Motor neuron (in vitro differentiated cells): ENCODE measurements around the gene SRRD. TPM values are rescaled to one million over a fixed set of nuclear protein-coding genes. Genes with fewer than 3 reads are reported as not detected.

Experiments used
- ATAC-seq, 8 experiments: fragments of 200-7000 bp; cut with Tn5 transposase; replicated peaks in 6 of 8; 2 replicates each; pipeline ENCODE4 v1.8.0; 2021; ENCODE audit warnings: mild to moderate bottlenecking in 8 of 8, moderate library complexity in 8 of 8
- H3K27ac ChIP-seq, 2 donors: fragments of 250-450 bp; sonication (Bioruptor Pico); 2 replicates each; pipeline ENCODE4 v1.9.0; 2021; ENCODE audit warnings: antibody characterized with exemption in 2 of 2, mild to moderate bottlenecking in 2 of 2, moderate library complexity in 1 of 2
- H3K4me1 ChIP-seq, 2 donors: fragments of 250-450 bp; sonication (Bioruptor Pico); replicated peaks in 1 of 2; 2 replicates each; pipeline ENCODE4 v1.6.1; 2021; ENCODE audit warnings: antibody characterized with exemption in 2 of 2, mild to moderate bottlenecking in 2 of 2, moderate library complexity in 1 of 2
- H3K4me3 ChIP-seq, 5 donors: fragments of 250-450 bp; sonication (Bioruptor Pico); 2 replicates each; pipeline ENCODE4 v1.9.0; 2021; ENCODE audit warnings: antibody characterized with exemption in 5 of 5, mild to moderate bottlenecking in 5 of 5, moderate library complexity in 4 of 5
- WGBS, 10 experiments: fragments of 450-650 bp; shearing (Covaris generic); methylation state at CpG; one replicate each; pipeline ENCODE4 v1.0.0; 2022; 5-methylcytosine and 5-hydroxymethylcytosine counted together
- in situ Hi-C, 9 experiments: fragments of 400-800 bp; cut with MboI; loops; one replicate each; pipeline ENCODE4 v1.15.0; 2021; ENCODE audit warnings: low sequenced_read_pairs in 9 of 9, low pct_unique_long_range_greater_than_20kb in 2 of 9; ENCODE audit not compliant: unreplicated experiment in 9 of 9
- total RNA-seq, 8 experiments: library from RNA; unstranded; fragments of 300-600 nt; gene quantifications; 2 replicates each; pipeline versions ENCODE4 v1.2.3 to v1.2.4, GENCODE V29; 2022

Gene SRRD
- total RNA-seq, 8 experiments from 2014 or later = 8.4 to 21.2 (median 13.6) TPM

DNA sequence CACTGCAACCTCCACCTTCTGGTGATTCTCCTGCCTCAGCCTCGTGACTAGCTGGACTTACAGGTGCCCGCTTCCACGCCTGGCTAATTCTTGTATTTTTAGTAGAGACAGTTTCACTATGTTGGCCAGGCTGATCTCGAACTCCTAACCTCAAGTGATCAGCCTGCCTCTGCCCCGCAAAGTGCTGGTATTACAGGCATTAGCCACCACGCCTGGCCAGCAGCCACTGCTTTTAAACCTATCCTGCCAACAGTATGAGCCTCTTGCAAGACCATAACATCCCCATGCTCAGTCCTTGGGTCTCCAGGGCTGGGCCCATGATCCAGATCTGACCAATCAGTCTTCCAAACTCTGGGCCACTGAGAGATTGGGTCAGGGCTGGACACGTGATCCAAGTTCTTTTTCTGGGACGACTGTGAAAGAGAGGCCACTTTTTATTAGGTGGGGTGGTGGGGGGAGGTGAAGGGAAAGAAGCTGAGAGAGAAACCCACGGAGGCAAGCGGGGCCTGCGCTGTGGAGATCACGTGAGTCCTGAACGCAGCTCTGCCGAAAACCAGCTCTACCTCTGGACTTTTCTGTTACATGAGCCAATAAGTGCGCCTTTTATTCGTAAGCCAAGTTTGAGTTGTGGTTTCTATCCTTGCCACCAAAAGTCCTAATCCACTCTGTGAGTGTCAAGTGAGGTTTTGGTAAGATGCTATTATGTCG, 36.7 kb upstream of the SRRD start:
- Histone ChIP-seq H3K4me3 (no peak overlapping the region), H3K4me1 (peaks cover 0 to 9% of the 10 kb centered on the region in 2 donors), H3K27ac (no peak overlapping the region)
- ATAC-seq = no peak
- in situ Hi-C loops = no loop called here
- whole genome bisulfite sequencing, 10 experiments = 84 to 100% (median 94%) methylated on average over 1 to 13 of the region's 17 CpGs; no CpG with 5 or more reads in 3 of the 10 experiments

GRCh38 chr22:26447584-26448329, 35.9 kb upstream of the SRRD start:
- in situ Hi-C loops = no loop called here
- peaks cover 0 to 9% of the 10 kb centered on the region in 2 donors for H3K4me1 ChIP-seq
- no peak overlapping the region for H3K27ac ChIP-seq
- no peak overlapping the region for H3K4me3 ChIP-seq
- ATAC-seq = no peak
- WGBS, 10 experiments = 21 to 89% (median 72%) methylated on average over 3 to 10 of the region's 15 CpGs; no CpG with 5 or more reads in 2 of the 10 experiments

DNA sequence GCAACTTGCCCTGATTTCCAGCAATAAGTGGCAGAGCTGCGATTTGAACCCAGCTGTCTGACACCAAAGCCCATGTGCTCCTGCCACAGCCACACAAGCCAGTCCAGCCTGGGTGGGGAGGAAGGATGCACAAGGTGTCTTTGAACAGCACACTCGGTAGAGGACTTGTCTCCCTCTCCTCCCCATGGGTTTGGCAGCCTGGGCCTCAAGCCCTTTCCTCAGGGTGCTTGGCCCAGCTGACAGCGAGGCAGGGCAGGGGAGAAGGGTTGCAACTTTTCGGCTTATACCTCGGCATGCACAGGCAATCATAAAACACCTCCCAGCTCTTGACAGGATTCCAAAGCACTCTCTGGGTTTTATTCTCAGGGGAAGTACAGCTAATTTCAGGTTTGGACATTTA, 35.3 kb upstream of the SRRD start:
- H3K27ac ChIP-seq = no peak overlapping the region
- no peak for ATAC-seq
- no peak overlapping the region for H3K4me3 ChIP-seq
- WGBS, 10 experiments = 57 to 94% (median 84%) methylated on average over 1 to 4 of the region's 5 CpGs; no CpG with 5 or more reads in 3 of the 10 experiments
- peaks cover 0 to 9% of the 10 kb centered on the region in 2 donors for H3K4me1 ChIP-seq
- in situ Hi-C loops = no loop called here

DNA sequence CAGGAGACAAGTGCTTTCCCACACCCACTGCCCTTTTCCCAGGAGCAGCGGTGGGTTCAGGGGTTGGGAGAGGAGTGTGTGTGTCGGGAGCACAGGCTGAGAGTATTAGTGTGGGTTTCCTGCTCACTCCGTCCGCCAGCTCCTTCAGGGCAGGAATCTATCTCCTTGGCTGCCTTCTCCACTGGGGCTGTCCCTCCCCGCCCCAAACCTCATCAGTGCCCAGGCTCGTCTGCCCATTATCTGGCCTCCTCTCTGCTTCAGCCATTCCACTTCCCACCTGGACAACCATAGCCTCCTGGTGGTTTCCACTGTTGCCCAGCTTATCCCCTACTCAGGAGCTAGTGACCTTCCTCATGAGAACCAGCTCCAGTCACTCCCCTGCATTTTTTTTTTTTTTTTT, 34.7 kb upstream of the SRRD start:
- H3K4me3 ChIP-seq = no peak overlapping the region
- no peak for ATAC-seq
- H3K27ac ChIP-seq = no peak overlapping the region
- peaks cover 0 to 9% of the 10 kb centered on the region in 2 donors for H3K4me1 ChIP-seq
- in situ Hi-C loops = no loop called here
- WGBS, 10 experiments = 55 to 100% (median 88%) methylated on average over 1 to 4 of the region's 6 CpGs; no CpG with 5 or more reads in 6 of the 10 experiments

GRCh38 chr22:26450453-26451185, 33.1 kb upstream of the SRRD start:
- Histone ChIP-seq H3K4me1 (no peaks in the 10 kb centered on the region), H3K27ac (no peak overlapping the region), H3K4me3 (no peak overlapping the region)
- in situ Hi-C loops = loop anchor here in 3 of 9 experiments (25.0 kb wide), 1 partner anchor 88 kb away; no protein-coding TSS in a partner anchor
- no peak for ATAC-seq
- 47 to 100% (median 89%) methylated on average over 3 to 5 of the region's 9 CpGs; no CpG with 5 or more reads in 3 of the 10 experiments for WGBS, 10 experiments

DNA sequence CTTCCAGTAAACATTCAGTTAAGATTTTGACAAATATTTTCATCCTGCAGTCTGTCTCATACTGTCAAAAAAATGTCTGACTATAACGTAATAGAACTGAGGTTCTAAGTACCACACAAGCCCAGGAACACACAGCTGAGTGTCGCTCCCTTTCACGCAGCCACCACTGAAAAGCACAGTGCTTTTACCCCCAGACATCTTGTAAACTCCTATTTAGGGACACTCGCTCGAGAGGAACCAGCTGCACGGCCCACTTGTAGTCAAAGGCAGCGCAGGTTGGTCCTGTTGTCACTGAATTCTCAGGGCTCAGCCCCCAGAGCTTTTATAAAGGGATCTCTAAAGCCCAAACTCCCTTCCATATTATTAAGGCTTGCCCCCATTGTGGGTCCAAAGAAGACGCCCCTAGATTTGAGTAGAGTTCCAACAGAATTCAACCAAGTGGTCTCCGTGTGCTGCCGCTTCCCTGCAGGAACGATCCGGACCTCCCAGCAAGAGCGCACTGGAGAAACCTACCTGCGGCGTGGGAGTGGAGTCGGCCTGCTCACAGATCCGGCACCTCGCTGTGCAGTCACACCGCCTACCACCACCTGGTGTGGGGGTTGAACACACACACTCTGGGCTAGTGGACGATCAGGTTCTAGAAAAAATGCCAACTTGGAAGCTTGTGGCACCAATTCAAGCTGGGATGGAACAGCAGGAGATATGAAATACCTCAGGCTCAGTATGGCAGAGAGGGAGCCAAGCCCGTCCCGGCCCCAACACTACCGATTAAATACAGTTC, 31.3 kb upstream of the SRRD start:
- no peak overlapping the region for H3K27ac ChIP-seq
- H3K4me3 ChIP-seq = no peak overlapping the region
- in situ Hi-C loops = loop anchor here in 3 of 9 experiments (25.0 kb wide), 1 partner anchor 90 kb away; no protein-coding TSS in a partner anchor
- 89 to 100% (median 98%) methylated on average over 1 to 10 of the region's 23 CpGs; no CpG with 5 or more reads in 2 of the 10 experiments for WGBS, 10 experiments
- ATAC-seq = no peak
- no peaks in the 10 kb centered on the region for H3K4me1 ChIP-seq

- in situ Hi-C loops = loop anchor here in 3 of 9 experiments (25.0 kb wide), 1 partner anchor 91 kb away; no protein-coding TSS in a partner anchor
- Histone ChIP-seq H3K4me1 (no peaks in the 10 kb centered on the region), H3K4me3 (no peak overlapping the region), H3K27ac (no peak overlapping the region)
- 50 to 100% (median 97%) methylated on average over 1 to 8 of the region's 9 CpGs; no CpG with 5 or more reads in 1 of the 10 experiments for WGBS, 10 experiments
- no peak for ATAC-seq
Observed at GRCh38 chr22:26453216-26453615, 30.5 kb upstream of the SRRD start.

DNA sequence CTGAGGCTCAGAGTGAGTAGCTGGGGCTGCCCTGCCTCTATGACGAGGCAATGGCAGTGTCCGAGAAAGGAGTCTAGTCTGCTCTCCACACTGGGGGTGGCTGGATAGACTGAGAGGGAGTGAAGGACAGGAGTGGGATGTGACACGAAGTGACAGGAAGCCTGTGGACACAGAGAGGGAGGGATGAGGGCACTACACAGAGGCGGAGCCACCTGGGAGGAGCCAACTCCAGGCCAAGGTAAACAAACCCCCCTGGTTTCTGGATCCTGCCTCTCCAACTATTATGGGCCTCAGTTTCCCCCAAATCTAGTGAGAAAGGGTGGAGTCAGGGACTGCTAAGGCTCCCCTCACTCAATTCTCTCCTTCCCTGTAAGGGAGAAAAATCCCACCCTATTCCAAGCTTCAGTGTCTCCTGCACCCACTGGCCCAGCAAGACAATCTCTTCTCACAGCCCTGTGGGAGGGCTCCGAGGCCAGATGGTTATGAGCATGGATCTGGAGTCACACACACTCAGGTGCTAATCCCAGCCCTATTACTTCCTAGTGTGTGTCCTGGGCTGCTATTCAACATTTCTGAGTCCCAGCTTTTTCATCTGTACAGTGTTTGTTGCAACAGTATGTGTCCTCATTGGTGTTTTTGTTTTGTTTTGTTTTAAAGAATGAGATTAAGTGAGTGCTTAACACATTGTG, 29.7 kb upstream of the SRRD start:
- no peak for ATAC-seq
- in situ Hi-C loops = loop anchor here in 3 of 9 experiments (25.0 kb wide), 1 partner anchor 92 kb away; no protein-coding TSS in a partner anchor
- H3K4me3 ChIP-seq = no peak overlapping the region
- WGBS, 10 experiments = 81 to 100% (median 100%) methylated on average over 1 to 3 of the region's 5 CpGs; no CpG with 5 or more reads in 7 of the 10 experiments
- H3K27ac ChIP-seq = no peak overlapping the region
- no peaks in the 10 kb centered on the region for H3K4me1 ChIP-seq

DNA sequence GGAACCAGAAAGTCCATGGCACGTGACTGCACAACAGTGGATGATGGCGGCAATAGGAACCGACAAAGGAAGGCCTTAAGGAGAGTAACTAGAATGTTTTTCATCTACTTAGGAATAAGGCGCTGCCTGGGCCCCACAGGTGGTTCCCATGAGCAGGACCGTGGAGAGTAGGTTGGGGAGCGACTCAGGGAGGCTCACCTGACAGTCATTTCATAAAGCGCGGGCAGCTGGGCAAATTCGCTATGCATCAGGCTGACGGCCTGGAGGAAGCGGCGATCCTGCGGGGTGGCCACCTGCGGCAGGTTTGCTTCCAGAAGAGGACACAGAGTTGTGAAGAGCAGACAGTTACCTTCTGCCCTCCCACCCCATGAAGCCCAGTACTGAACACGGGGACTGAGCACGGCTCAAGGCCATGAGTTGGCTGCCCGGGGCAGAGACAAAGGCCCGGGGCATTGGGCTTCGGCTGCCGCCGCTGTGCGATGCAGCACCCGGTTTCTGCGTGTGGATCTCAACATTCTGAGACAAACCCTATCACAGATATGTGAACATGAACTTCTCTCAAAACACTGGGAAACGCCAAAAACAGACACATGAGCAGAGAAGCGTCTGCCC, 25.9 kb upstream of the SRRD start:
- Histone ChIP-seq H3K27ac (no peak overlapping the region), H3K4me3 (no peak overlapping the region), H3K4me1 (peaks cover 19 to 20% of the 10 kb centered on the region in 2 donors)
- WGBS, 10 experiments = 93 to 100% (median 98%) methylated on average over 1 to 21 of the region's 26 CpGs; no CpG with 5 or more reads in 3 of the 10 experiments
- no peak for ATAC-seq
- in situ Hi-C loops = loop anchor here in 3 of 9 experiments (25.0 kb wide), 1 partner anchor 95 kb away; no protein-coding TSS in a partner anchor

DNA sequence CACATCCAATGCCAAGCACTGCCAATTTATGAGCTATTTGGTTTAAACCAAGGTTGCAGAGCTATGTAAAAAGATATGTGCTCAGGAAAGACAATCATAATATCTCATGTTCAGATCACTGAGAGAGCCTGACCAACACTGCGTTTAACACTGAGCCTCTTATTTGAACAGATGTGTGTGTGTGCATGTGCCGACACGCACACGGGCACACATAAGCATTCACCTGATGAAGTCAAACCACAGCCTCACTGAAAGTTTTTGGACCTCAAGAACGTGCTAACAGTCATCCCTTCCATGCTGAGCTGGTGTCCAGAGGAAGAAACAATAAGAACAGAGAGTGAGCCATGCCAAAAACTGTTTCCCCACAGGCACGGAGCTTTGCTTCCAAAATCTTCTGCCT, 23.5 kb upstream of the SRRD start:
- in situ Hi-C loops = loop anchor here in 3 of 9 experiments (25.0 kb wide), 1 partner anchor 98 kb away; no protein-coding TSS in a partner anchor
- H3K4me1 ChIP-seq = peaks cover 30 to 34% of the 10 kb centered on the region in 2 donors
- no peak overlapping the region for H3K4me3 ChIP-seq
- WGBS, 10 experiments = 57 to 100% (median 94%) methylated on average over 1 to 6 of the region's 6 CpGs; no CpG with 5 or more reads in 1 of the 10 experiments
- no peak for ATAC-seq
- H3K27ac ChIP-seq = no peak overlapping the region

DNA sequence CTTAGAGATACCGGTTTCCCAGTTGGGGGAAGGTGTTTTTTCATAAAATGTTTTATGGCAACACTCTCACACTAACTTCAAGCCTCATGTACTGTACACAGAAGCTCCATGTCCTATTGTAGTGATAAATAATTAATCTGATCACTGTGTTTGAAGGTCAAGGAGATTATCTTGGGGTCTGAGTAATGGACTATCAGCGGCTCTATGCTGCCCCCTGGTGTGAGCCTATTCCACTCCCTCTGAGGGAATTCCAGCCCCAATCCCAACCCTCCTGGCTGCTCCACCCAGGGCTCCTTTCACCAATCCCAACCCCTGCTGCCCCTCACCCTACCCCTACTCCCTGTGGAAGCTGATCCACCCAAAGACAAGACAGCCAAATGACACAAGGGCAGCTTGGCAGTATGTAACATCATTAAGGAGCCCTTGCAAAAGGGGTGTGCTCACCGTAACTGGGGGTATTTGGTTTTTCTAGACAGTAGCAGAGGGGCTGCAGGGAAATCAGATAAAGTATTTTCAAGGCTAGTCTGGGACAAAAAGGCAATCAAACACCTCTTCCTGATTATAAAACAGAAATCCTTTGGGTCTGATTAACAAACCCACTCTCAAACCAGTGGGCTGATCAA, 22.4 kb upstream of the SRRD start:
- ATAC-seq = peak; percentile 62 to 96 (median 70)
- Histone ChIP-seq H3K4me3 (no peak overlapping the region), H3K4me1 (peaks cover 30 to 34% of the 10 kb centered on the region in 2 donors), H3K27ac (peak overlapping the region in 1 of 2 donors; percentile 60)
- 0 to 100% (median 38%) methylated on average over 1 to 2 of the region's 3 CpGs; no CpG with 5 or more reads in 4 of the 10 experiments for WGBS, 10 experiments
- in situ Hi-C loops = loop anchor here in 3 of 9 experiments (25.0 kb wide), 1 partner anchor 99 kb away; no protein-coding TSS in a partner anchor
